Astrocyte of the spinal cord (primary cell): ENCODE data around the gene PTPN4.

Experiments
- DNase-seq: peaks from one replicate; pipeline ENCODE4 v3.0.0; 2011; ENCODE audit warnings: low read depth, low spot score
- H3K4me3 ChIP-seq: 2 replicates; pipeline ENCODE4 v1.5.1; 2011; ENCODE audit warnings: low read depth, mild to moderate bottlenecking, low read length, moderate library complexity
- in situ Hi-C: cut with HindIII; loops from 2 replicates; pipeline ENCODE4 v1.10.0; 2017; ENCODE audit warnings: low sequenced_read_pairs
- TF ChIP-seq, protein P1 (sequence below): IDR thresholded peaks from 2 replicates; pipeline ENCODE4 v1.5.1; 2012; ENCODE audit warnings: low read depth, mild to moderate bottlenecking, low read length, inconsistent platforms

Gene PTPN4

GRCh38 chr2:119784876-119785275, 25.2 kb downstream of the PTPN4 start:
- in situ Hi-C loops: no loop called here
- TF ChIP-seq, protein P1, sequence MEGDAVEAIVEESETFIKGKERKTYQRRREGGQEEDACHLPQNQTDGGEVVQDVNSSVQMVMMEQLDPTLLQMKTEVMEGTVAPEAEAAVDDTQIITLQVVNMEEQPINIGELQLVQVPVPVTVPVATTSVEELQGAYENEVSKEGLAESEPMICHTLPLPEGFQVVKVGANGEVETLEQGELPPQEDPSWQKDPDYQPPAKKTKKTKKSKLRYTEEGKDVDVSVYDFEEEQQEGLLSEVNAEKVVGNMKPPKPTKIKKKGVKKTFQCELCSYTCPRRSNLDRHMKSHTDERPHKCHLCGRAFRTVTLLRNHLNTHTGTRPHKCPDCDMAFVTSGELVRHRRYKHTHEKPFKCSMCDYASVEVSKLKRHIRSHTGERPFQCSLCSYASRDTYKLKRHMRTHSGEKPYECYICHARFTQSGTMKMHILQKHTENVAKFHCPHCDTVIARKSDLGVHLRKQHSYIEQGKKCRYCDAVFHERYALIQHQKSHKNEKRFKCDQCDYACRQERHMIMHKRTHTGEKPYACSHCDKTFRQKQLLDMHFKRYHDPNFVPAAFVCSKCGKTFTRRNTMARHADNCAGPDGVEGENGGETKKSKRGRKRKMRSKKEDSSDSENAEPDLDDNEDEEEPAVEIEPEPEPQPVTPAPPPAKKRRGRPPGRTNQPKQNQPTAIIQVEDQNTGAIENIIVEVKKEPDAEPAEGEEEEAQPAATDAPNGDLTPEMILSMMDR: no peak
- H3K4me3 ChIP-seq: no peak overlapping the region
- no peak for DNase-seq

GRCh38 chr2:119786295-119786694, 26.6 kb downstream of the PTPN4 start:
- DNase-seq: no peak
- in situ Hi-C loops: no loop called here
- H3K4me3 ChIP-seq: no peak overlapping the region
- TF ChIP-seq, protein P1: no peak

GRCh38 chr2:119788752-119789151, 29.0 kb downstream of the PTPN4 start:
- no peak for DNase-seq
- TF ChIP-seq, protein P1: no peak
- H3K4me3 ChIP-seq: no peak overlapping the region
- in situ Hi-C loops: no loop called here

GRCh38 chr2:119790466-119790865, 30.7 kb downstream of the PTPN4 start:
- in situ Hi-C loops: no loop called here
- TF ChIP-seq, protein P1: no peak
- no peak for DNase-seq
- no peak overlapping the region for H3K4me3 ChIP-seq

GRCh38 chr2:119792907-119793312, 33.2 kb downstream of the PTPN4 start:
- DNase-seq: no peak
- in situ Hi-C loops: no loop called here
- H3K4me3 ChIP-seq: no peak overlapping the region
- TF ChIP-seq, protein P1: no peak

DNA sequence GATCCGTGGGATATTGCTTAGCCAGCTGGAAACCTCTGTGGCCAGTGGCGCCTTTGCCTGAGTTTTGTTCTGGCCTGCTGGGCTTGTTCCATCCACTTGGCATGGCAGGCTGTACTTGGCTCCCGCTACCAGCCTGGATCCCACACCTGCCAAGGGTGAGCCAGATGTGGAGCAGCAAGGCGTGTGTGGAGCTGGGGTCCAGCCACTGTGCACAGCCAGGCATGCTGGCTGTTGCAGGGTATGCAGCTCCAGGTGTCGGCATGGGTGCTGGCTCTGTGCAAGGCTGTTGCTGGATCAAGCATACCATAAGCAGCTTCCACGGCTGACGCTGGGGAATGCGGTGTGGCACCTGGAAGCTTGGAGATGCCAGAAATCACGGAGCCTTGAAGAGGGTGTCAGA, 34.5 kb downstream of the PTPN4 start:
- H3K4me3 ChIP-seq: no peak overlapping the region
- in situ Hi-C loops: no loop called here
- TF ChIP-seq, protein P1: no peak
- no peak for DNase-seq
